ENCODE results near the gene DISC1. TPM values are rescaled to one million over a fixed set of nuclear protein-coding genes. Genes with fewer than 3 reads are reported as not detected.
A peak's percentile ranks its signal among the peaks of the same experiment; 100 is the strongest.

Gene DISC1
- total and polyA plus RNA-seq, 2 donors (not counting 1 experiment from before 2014, with no cell fraction given): 2.0 to 4.3 TPM

DNA sequence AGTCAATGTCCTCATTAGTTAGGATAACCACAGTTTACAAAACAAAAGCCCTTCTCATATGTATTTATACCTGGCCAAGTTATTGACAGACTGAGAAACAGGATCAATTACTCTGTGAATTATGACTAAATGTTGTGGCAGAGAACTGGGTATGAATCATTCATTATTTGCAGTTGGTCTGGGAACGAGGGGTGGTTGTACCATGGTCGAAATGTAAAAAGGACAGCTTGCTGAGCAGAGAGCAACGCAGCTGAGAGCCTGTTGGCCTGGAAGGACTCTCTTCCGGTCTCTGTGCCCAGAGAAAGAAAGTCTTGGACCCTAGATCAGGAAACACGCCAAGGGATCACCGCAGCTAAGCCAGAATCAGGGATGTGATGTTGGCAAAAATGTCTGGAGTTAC, 169.6 kb downstream of the DISC1 start:
- Histone ChIP-seq H3K4me3 (replicated peaks in 1 of 4; ENCODE audit: control extremely low read depth in 1 of 4, insufficient read depth in 1 of 4, low read depth in 3 of 4, low read length in 4 of 4) (no peak overlapping the region), H3K27me3 (ENCODE audit: control insufficient read depth, insufficient read depth, low read length) (no peaks in the 10 kb centered on the region), H3K36me3 (ENCODE audit: control insufficient read depth, insufficient read depth, low read length) (no peaks in the 10 kb centered on the region), H3K9ac (ENCODE audit: insufficient read depth, low read length) (no peak overlapping the region), H3K4me1 (ENCODE audit: control insufficient read depth, extremely low read depth, insufficient read depth, low read length) (no peaks in the 10 kb centered on the region), H3K27ac (ENCODE audit: insufficient read depth, low read length) (no peak overlapping the region), H3K79me2 (ENCODE audit: control insufficient read depth, insufficient read depth, low read length) (no peaks in the 10 kb centered on the region), H4K20me1 (ENCODE audit: control insufficient read depth, extremely low read depth, insufficient read depth, low read length) (no peaks in the 10 kb centered on the region), H3K4me2 (ENCODE audit: extremely low read depth, insufficient read depth, low read length) (no peak overlapping the region), H3K9me3 (ENCODE audit: control insufficient read depth, insufficient read depth, low read depth, low read length) (no peaks in the 10 kb centered on the region), H2AFZ (ENCODE audit: low read length) (no peak overlapping the region)
- DNase-seq (ENCODE audit: low read depth in 2 of 2): no peak
- no peak for TF ChIP-seq CTCF (conservative IDR thresholded peaks at IDR 0.05 in 1 of 2, IDR thresholded peaks at IDR 0.05 in 1 of 2; ENCODE audit: low read depth in 1 of 2, low read length in 2 of 2)
- no peak for TF ChIP-seq EZH2 (IDR thresholded peaks at IDR 0.05; ENCODE audit: low read length, missing control alignments)

DNA sequence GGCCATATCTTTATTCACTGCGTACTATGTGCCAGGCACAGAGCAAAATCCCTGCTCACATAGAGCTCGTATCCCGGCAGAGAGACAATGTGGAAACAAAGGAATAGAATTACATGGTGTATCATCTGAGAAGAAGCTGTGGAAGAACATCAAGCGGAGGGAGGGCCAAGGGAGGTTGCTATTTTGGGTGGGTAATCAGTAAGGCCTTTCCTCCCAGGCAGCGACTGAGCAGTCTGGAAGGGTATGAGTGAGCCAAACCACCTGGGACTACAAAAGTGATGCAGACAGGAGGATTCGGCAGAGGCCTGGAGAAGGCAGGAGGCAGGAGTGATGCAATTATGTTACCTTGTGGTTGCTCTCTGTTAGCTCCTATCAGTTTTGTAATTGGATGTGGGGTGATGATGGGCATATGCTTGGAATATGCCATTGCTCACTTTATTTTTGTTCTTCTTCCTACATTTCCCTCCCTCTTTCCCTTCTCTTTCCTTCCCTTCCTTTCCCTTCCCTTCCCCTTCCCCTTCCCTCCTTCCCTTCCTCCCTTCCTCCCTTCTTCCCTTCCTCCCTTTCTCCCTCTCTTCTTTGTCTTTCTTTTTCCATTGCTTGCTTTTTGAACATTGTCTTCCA, 172.9 kb downstream of the DISC1 start:
- DNase-seq (ENCODE audit: low read depth in 2 of 2): peak; percentile 29 to 60
- TF ChIP-seq CTCF (conservative IDR thresholded peaks at IDR 0.05 in 1 of 2, IDR thresholded peaks at IDR 0.05 in 1 of 2; ENCODE audit: low read depth in 1 of 2, low read length in 2 of 2) (no peak), EZH2 (IDR thresholded peaks at IDR 0.05; ENCODE audit: low read length, missing control alignments) (no peak)
- Histone ChIP-seq H3K9me3 (ENCODE audit: control insufficient read depth, insufficient read depth, low read depth, low read length) (no peaks in the 10 kb centered on the region), H3K4me2 (ENCODE audit: extremely low read depth, insufficient read depth, low read length) (no peak overlapping the region), H3K4me3 (replicated peaks in 1 of 4; ENCODE audit: control extremely low read depth in 1 of 4, insufficient read depth in 1 of 4, low read depth in 3 of 4, low read length in 4 of 4) (no peak overlapping the region), H3K79me2 (ENCODE audit: control insufficient read depth, insufficient read depth, low read length) (no peaks in the 10 kb centered on the region), H4K20me1 (ENCODE audit: control insufficient read depth, extremely low read depth, insufficient read depth, low read length) (no peaks in the 10 kb centered on the region), H3K36me3 (ENCODE audit: control insufficient read depth, insufficient read depth, low read length) (no peaks in the 10 kb centered on the region), H3K27ac (ENCODE audit: insufficient read depth, low read length) (no peak overlapping the region), H3K9ac (ENCODE audit: insufficient read depth, low read length) (no peak overlapping the region), H3K4me1 (ENCODE audit: control insufficient read depth, extremely low read depth, insufficient read depth, low read length) (no peaks in the 10 kb centered on the region), H2AFZ (ENCODE audit: low read length) (no peak overlapping the region), H3K27me3 (ENCODE audit: control insufficient read depth, insufficient read depth, low read length) (no peaks in the 10 kb centered on the region)

- Histone ChIP-seq H3K4me1 (ENCODE audit: control insufficient read depth, extremely low read depth, insufficient read depth, low read length) (no peaks in the 10 kb centered on the region), H4K20me1 (ENCODE audit: control insufficient read depth, extremely low read depth, insufficient read depth, low read length) (no peaks in the 10 kb centered on the region), H3K27ac (ENCODE audit: insufficient read depth, low read length) (no peak overlapping the region), H3K27me3 (ENCODE audit: control insufficient read depth, insufficient read depth, low read length) (no peaks in the 10 kb centered on the region), H3K9me3 (ENCODE audit: control insufficient read depth, insufficient read depth, low read depth, low read length) (no peaks in the 10 kb centered on the region), H3K79me2 (ENCODE audit: control insufficient read depth, insufficient read depth, low read length) (no peaks in the 10 kb centered on the region), H2AFZ (ENCODE audit: low read length) (no peak overlapping the region), H3K4me3 (replicated peaks in 1 of 4; ENCODE audit: control extremely low read depth in 1 of 4, insufficient read depth in 1 of 4, low read depth in 3 of 4, low read length in 4 of 4) (no peak overlapping the region), H3K36me3 (ENCODE audit: control insufficient read depth, insufficient read depth, low read length) (no peaks in the 10 kb centered on the region), H3K4me2 (ENCODE audit: extremely low read depth, insufficient read depth, low read length) (no peak overlapping the region), H3K9ac (ENCODE audit: insufficient read depth, low read length) (no peak overlapping the region)
- TF ChIP-seq EZH2 (IDR thresholded peaks at IDR 0.05; ENCODE audit: low read length, missing control alignments) (no peak), CTCF (conservative IDR thresholded peaks at IDR 0.05 in 1 of 2, IDR thresholded peaks at IDR 0.05 in 1 of 2; ENCODE audit: low read depth in 1 of 2, low read length in 2 of 2) (no peak)
- peak; percentile 7 to 76 for DNase-seq (ENCODE audit: low read depth in 2 of 2)
These were observed 173.5 kb downstream of the DISC1 start for GRCh38 chr1:231800108-231800507.

Data from fibroblast of lung (primary cell).